AML-193 (cell line): Measurements from ENCODE around the gene NXN.
A peak's percentile ranks its signal among the peaks of the same experiment; 100 is the strongest.
"Not testable (repeated sequence)": the region's sequence is repeated elsewhere in the genome, so short reads cannot be mapped to it uniquely, and the experiment has no call there.

ENCODE experiments used
- DNase-seq, 2 experiments: peaks; one replicate each; lab custom pipeline; 2025; lab: John Stamatoyannopoulos, UW

Gene NXN

DNA sequence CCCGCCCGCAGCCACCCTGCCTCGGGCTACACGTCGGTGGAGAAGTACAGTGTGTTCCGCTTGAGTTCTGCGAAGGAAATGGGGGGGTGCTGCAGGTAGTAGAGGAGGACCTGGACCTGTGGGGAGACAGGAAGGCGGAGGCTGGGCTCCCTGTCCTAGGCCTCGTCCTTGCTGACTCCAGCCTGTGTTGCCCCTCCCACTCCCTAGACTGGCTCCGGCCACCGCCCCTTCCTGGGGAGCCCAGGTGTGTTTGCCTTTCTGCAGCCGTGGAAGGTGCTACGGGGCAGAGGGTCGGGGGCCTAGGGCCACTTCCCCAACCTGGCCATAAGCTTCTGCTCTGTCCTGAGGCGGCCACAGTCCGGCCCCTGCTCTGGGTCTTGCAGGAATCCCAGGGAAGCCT, 26.5 kb upstream of the NXN start:
- DNase-seq = no peak

DNA sequence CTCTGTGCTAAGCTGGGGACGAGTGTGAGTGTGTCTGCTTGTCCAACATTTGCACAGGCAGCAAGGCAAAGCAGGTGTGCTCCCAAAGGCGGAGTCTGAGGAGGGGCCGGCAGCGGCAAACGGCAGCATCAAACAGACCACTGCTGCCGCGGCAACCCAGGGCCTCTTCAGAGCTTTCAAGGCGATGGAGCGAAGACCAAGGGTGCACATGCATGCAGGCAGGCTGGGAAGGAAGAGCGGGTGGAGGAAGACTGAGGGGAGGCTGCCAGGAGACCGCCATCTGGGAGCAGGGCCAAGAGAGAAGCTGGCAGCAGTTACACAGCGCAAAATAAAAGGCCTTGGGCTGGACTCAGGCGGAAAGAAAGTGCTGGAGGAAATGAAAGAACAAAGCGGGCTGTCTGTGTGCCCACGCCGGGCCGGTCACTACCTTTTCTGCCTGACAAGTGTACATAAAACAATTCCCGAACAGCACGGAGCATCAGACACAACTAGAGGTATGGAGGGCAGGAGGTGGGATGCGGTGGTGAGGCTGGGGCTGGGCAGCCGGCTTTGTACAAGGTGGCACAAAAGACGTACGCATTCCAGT, 25.9 kb upstream of the NXN start:
- DNase-seq = no peak

DNA sequence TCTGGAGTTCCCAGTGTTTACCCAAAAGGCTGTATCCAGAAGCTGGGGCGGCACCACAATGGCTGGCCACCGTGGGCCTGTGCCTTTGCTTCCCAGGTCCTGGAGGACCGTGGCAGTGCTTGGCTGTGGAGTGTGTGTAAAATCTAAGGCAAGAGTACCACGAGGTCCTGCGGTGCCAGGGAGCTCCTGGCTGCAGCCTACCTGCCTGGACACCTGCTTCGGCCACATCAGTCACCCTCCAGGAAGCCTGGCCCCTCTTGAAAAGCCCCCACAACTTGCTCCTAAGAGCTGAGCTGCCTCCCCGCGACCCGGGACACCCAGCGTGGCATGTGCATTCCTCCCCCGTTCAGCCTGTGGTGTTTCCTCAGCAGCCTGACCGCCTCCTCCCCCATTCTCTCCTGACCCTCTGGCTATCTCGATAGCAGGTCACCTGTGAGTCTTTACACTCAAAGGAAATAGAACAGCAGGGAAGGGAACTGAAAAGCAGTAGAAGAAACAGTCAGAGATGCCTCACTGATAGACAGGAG, 25.3 kb upstream of the NXN start:
- no peak for DNase-seq

DNA sequence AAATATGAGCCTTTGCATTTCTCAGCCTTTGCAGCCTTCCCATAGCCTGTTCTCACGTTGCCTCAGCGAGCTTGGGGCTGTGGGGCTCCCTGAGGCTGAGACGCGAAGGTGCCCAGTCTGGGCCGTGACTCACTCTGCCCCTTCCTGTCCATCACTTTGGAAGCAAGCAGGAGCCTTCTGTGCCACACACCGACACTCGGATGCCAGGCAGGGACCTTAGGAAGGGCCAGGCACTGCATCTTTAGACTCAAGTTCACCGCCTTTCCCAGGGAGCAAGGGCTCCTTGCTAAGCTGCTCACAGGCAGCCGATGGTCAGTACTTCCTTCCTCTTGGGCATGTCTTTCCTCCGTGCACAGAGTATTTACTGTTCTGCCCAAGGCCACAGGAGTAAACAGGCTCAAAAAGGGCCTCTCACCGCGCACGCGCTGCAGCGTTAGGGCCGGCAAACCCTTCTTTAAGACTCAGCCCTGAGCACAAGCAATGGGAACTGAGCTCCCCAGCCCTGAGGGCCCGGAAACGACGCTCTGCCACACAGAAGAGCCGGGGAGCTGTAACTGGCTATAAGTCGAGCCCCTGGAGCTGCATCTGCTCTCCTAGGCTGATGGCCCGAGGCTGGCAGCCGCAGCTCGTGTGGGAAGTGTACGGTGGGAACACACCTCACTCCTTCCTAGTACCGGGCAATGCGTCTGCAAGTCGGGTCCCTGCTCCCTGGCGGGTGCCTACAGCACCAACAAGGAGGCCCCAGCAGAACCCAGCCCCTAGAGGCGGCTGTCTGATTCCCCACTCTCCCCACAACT, 24.6 kb upstream of the NXN start:
- no peak for DNase-seq

DNA sequence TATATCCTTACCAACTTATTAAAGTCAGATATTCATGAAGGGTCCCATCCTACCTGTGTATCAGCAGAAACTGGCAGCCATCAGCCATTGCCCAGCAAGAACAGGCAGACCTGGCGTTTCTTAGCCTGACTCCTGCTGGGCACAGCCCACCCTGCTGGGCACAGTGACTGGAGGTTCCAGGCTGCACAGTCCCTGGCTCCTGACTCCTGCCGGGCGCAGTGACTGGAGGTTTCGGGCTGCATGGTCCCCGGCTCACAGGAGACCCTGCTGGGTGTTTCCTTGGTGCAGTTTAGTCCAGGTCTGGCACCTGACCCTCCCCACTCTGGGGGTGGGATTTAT, 24.0 kb upstream of the NXN start:
- no peak for DNase-seq

DNA sequence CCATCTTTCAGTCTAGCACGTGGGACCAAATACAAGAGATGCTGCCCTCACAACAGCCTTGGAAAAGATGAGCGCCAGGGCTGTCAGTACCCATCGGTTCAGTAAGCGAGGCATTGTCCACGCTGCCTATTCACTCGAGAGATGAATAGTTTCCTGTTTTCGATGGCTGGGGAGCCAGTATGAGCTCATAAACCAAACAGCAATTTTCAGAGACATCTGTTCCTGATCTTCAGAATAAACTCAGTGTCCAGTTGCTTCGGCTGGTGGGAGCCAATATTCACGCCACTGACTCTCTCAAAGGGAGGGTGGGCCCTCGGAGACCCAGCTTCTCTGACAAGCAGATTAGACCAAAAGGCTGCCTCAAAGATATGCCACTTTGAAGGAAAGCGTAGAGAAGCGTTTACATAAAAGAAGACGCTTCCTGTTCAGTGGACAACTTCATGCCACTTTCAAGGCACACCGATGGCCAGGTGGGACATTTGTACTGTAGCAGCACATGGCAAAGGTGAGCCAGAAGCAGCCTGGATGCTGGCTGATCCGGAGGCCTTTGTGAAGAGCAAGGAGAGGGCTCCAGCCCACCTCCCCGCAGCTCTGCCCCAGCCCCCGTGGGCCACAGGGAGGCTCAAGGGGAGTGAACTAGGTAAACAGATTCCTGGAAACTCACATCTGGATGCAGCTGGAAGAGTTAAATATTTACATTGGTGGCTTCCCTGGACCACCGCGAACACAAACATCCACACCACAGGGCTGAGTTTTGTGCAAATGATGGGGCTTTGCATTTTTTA, 23.4 kb upstream of the NXN start:
- no peak for DNase-seq

DNA sequence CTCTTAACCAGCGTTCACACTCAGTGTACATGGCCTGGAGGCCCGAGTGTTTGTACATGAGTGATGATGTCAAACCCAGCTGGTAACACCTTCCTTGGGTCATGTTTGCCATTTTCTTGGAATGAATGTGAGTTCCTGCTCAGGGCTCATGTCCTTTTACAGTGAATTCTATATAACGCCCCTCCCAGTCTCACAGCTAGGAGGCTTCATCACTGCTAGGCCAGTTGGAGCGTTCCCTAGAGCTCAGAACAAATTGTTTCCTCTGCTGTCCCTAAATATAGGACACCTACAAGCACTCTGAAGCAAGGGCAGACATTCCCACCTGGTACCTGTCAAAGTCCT, 22.8 kb upstream of the NXN start:
- no peak for DNase-seq

DNA sequence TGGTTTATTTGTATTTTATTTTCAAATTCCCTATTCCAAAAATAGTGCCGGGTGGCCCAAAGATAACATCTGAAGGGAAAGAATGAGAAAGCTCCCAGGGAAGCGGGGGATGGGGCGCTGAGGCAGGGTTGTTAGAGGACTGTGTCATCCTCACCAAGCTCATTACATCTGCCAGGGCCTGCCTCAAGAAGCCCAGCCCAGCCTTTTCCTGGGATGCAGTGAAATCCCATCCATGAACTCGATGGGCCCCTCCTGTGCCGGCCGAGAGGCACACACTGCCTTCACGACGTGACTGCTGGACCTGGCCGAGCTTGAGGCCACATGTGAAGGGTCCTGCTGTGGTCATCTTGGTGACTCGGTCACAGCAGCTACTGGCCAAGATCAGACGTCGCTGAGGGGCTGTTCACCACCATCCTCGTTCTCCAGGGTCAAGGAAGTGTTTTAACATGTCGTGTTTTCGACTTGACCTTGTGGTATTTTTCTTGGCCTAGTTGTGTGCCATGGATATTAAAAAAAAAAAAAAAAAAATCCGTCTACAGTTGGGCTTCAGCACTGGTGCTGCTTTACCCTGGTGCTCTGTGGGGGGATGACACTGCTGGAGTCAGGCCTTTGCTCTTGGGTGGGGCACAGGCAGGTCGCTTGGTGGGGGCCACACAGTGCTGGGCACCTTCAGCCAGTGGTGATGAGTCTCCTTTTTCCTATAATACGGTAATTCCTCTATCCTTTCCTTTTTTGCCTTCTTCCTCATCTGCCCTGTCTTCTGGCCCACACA, 22.2 kb upstream of the NXN start:
- no peak for DNase-seq

DNA sequence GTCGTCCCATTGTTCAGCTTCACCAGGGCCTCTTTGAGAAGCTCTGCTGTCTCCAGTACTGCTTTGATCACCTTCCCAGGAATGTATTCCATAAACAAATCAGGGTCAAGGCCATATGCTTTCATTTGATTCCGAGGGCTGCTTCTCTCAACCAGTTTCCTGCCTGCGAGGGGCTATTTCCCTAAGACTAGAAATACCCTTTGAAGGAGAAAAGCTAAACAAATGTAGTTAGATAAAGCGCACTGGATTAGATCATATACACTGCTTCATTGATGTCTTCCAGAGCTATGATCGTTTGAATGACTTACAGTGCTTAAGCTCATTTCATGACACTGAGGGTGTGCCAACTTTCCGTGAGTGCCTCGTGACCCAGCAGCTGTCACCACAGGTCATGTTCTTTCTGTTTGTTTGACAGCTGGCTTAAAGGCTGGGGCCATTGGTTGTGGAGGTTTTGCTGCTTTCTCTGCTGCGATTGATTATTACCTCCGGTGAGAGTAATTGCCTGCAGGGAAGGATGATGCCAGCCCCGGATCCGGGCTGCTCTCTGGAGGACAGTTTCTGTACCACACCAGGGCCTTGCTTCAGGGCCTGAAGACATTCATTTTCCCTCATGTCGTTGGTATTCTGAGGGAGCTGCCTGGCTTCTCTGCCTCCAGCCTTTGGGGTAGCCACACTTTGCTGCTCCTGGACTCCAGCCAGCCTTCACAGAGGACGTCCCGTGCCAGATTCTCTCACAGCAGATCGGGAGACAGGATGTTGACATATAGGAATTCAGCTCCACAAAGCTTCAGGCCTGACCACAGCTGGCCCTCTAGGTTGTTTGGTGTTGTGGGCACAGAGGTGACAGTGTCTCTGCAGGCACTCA, 21.3 kb upstream of the NXN start:
- no peak for DNase-seq

DNA sequence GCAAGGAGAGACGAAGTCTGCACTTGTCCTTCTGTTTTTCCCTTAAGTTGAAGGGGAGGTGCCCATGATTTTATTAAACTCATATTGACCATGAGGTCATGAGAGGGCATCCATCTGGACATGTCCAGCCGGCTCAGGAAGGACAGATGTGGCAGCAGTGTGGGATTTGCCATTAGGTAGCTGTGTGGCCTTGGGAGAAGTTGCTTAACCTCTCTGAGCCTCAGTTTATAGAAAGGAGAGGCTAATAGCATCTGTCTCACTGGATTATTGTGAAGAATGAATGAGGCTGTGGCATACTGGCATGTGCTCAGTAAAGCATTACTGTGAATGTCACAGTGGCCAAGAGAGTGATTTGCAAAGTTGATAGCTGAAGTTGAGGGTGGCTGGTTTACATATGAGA, 18.5 kb upstream of the NXN start:
- no peak for DNase-seq

DNA sequence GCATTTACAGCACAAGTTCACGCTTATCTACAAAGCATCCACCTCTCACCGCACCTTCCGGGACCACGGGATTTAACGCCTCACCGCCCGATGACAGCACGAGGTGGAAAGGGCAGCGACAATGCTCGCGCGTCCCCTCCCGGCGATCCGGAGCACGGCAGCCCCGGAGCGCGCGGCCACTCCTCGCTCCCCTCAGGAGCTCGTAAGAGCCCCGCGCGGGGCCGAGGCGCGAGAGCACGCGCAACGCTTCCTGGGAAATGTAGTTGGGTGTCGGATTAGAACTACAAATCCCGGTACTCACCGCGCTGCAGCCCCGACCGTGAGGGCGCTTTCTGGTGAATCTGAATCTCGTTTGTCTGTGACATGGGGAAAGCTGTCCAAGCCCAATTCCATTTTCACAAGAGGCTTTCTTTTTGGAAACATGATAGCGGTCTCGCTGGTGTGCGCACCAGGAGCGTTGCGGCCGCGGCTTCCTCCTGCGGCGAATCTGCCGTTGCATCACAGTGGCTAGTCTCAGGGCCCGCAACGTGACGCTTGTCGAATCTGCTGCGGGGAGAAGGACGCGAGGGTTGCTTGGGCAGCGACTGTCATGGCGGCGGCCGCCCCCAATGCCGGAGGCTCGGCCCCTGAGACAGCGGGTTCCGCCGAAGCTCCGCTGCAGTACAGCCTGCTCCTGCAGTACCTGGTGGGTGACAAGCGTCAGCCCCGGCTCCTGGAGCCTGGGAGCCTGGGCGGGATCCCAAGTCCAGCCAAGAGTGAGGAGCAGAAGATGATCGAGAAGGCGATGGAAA, 17.2 kb upstream of the NXN start, which contains the start of gene TIMM22:
TIMM22 (plus strand) TSS at position 576 of the 791 bp plus-strand sequence; CDS start at position 590, 14 bp downstream.
- DNase-seq = peak; percentile 68 to 73

DNA sequence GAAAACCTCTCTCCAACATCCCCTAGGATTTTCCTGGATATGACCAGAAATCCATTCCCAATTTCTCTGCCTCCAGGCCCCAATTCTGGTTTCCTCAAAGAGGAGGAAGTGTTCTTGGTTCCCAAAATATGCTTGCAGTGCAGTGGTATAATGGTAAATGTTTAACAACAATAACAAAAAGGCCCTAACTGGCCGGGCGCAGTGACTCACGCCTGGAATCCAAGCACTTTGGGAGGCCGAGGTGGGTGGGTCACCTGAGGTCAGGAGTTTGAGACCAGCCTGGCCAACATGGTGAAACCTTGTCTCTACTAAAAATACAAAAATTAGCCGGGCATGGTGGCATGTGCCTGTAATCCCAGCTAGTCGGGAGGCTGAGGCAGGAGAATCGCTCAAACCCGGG, 15.7 kb upstream of the NXN start:
- not testable (repeated sequence) for DNase-seq

DNA sequence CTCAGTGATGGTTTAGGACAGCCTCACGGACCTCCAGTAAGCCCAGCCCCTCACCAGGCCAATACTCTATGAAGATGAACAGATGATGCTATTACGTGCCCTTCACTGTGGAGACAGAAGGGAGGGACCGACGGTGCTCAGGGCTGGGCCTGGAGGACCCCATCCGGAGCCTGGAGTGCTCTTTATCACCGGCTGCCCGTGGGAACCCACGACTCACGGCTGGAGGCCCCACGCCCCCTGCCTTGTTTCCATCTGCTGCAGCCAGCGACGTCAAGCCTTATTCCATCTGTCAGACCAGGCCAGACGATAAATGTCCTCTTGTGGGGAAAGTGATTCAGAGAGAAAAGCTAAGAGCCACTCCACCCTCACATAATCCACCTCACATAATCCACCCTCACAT, 13.4 kb upstream of the NXN start:
- DNase-seq = no peak

DNA sequence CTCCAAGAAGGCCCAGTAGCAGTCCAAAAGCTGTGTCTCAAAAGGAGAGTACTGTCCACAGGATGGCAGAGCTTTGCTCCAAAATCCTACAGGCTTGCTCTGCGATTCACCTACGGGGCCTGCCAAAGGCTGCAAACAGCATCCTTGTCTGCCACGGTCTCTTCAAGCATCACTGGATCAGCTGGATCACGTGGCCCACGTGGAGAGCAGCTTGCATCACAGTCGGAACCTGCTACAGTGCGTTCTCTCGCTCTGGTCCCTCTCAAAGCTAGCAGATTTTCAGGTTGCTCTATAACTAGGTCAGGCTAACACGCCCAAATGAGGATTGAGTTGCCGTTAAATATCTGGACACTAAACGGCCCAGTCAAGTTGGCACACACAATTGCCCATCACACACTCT, 9.0 kb upstream of the NXN start:
- DNase-seq = no peak

DNA sequence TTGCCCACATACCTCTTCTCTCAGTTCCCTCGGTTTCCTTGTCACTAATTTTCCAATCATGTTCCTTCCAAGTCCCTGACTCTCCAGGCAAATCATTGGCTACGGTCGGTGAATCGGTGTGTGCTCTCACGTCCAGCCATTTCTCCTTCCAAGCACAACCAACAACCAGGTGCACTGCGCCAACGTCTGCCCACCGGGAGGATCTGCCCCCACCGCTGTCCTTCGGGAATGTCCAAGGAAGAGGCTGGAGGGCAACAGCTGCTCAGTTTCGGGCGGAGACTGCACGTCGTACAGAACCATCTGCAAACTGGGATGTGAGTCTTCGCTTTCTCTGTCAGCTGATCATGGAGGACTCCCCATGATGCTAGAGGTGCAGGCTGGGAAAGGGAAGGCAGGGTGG, 8.4 kb upstream of the NXN start:
- DNase-seq = no peak

DNA sequence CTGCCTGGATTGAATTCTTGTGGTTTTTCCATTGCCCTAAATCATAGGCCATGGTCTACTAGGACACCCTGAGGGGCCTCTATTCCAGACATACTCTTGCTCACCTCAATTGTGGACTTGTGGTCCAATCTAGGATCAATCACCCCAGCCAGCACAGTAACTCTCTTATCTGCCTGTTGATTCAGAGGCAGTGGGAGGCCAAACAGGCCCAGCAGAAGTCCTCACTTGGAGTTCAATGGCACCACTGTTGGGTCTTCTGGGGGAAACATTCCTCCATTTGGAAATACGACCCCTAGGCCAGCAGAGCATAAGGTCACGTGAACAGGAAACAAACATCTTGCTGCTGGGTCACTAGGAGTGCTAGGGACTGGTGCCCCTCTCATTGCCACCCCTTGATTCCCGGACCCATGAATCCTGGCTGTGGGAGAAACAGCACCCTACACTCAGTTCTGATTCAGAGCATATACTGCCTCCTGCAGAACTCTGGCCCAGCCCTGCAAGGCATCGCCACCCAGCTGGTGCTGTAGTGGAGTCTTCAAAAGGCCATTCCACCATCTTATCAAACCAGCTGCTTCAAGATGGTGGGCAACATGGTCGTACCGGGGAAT, 6.8 kb upstream of the NXN start:
- DNase-seq = no peak

DNA sequence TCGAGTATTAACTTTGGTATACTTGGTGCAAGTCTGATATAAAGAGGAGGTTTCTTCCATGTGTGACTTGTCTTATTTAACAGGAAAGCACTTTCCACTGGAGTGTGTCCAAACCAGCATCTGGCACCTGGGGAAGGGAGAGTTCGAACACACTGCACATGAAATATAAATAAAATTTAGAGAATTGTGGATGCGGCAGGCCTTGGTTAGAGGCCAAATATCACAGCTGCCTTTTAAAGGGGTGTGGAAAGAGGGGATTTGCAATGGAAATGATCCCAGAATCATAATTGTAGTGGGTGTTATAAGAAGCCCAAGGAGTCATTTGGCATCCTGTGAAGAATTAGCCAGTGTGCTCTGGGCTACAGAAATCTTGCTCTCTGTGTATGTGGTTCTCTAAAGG, 4.3 kb upstream of the NXN start:
- no peak for DNase-seq

DNA sequence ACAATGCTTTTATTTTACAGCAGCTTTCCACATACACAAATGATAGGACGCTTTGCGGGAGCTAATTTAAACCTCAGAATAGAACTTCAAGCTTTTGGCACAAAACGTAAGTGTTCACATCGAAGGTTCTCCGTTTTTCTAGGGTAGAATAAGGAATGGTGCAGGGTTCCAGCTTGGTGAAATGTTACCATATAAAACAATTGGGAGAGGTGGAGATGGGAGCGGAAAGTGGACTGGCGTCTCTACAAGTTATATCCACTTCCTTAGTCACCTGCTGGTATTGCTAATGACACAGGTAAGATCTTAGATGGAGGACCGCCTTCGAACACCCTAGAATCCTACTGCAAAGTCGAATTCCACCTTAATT, 1.7 kb upstream of the NXN start:
- no peak for DNase-seq

DNA sequence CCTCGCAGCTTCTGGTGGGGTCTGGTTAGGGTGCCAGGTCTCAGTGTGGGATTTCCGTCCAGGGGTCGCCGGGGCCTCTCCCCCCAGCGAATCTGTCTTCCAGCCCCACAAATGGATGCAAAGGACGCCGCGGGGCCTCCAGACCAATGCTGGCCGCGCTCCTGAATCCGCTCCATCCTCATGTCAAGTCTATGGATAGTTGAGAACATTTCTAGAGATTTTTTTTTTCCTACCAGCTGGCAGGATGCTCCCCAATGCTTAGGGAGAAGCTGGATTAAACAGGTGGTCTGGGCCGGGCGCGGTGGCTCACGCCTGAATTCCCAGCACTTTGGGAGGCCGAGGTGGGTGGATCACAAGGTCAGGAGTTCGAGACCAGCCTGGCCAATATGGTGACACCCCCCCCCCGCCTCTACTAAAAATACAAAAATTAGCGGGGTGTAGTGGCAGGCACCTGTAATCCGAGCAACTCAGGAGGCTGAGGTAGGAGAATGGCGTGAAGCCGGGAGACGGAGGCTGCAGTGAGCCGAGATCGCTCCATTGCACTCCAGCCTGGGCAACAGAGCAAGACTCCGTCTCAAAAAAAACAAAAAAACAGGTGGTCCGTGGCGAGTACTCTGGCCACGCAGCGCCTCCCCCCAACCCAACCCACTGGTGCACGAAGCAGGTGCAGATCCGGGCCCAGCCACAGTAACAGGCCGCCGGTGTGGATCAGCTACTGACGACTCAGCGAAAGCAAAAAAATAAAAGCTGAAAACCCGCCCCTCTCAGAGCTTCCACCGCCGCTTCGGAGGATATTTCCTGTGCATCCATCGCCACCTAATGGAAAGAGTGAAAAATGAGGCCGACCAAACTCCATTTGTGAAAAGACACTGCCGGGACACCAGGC, 1.1 kb upstream of the NXN start:
- DNase-seq = peak; percentile 47 to 56
